ENCODE measurements around the gene RASAL2.
"Not testable (repeated sequence)": the region's sequence is repeated elsewhere in the genome, so short reads cannot be mapped to it uniquely, and the experiment has no call there.

The RASAL2 gene

DNA sequence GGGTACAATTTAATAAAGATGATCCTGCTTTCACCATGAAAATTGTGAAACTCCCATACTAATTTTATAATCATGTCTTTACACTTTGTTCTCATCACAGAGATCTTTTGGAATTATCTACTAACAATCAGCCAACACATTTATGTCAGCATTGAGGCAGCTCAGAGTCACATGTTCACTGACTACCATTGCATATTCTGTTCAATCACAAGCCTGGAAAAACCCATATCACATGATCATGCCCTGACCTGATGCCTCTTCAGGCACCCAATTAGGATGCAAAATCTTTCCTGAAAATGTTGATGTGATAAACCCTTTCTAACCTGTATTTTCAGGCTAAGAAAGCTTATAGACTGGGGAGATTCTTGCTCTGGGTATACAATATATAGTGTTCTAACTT, 21.6 kb upstream of the RASAL2 start:
- no peak for DNase-seq

DNA sequence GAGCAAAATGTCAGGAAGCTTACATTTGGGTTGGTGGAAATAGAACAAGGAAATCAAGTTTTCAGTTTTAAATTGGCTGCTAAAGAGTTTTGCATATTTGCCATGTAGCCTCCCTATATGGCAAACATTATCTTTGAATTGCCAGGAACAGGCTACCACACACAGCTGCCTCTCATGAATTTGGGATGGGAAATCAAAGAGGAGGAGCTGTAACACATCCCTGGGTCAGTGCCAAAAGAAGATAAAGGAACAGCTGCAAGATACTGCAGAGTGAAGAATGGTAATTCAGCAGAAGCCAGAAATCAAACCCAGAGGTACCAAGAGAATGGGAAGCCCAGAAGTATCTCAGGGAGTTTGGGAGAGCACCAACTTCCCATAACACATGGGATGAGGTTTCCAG, 18.6 kb upstream of the RASAL2 start:
- no peak for DNase-seq

DNA sequence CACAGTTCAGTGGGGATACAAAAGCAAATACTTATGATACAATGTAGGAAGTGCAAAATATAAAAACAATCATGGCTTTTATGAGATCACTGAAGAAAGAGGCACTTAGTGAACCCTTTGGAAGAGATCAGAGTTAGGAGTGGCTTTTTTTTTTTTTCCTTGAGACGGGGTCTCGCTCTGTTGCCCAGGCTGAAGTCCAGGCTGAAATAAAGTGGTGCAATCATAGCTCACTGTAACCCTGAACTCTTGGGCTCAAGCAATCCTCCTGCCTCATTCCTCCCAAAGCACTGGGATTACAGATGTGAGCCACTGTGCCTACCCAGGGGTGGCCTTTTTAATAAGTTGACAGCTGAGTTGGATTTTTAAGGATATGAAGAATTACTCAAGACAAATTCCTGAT, 17.3 kb upstream of the RASAL2 start:
- DNase-seq: no peak

DNA sequence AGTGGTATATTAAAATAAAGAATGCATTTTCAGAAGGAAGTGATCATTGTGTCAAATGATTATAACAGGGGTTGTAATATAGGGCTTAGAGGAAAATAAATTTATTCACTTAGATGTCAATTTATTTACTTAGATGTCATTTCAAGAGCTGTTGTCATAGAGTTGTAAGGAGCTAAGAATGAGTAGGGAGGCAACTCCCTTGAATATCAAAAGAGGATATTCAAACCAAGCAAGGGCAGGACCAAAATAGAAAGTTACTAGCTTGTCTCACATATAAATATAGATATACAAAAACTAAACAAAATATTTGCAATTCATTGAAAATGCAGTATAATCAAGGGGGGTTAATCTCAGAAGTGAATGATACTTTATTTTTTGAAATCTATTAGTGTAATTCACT, 16.0 kb upstream of the RASAL2 start:
- no peak for DNase-seq

DNA sequence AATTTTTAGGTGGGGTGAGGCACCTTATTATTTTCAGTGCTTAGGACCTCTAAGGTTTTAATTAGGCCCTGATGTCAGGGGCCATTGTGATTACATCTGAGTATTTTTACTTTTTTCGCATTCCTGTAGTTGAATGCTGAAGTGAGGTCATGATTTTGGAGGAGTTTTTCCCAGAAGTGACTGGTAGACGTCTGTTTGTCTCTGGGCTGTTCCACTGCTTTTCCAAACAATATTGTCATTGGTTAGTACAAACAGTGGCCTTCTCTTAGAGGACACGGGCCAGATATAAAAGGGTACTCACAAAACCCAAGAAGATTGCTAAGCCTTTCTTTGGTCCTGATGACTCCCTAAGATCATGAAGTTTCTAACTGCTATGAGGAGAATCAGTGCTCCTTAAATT, 7.6 kb upstream of the RASAL2 start:
- no peak for DNase-seq

DNA sequence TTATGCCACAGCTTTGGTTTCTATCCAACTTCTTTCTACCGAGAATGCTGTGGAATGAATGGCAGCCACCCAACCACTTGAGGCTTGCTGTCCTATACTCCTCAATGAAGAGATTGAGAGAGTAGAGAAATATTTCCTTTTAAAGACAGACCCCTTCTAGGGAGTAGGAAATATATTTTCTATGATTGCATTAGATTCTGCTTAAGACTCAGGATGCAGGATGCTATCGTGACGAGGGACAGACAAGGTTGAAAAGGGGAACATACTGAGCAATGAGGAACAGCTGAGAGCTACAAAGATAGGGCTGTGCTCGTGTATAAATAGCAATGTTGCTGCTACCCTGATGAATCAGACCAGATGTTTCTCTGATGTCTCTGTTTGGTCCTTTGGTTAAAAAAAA, 7.1 kb upstream of the RASAL2 start:
- DNase-seq: no peak

DNA sequence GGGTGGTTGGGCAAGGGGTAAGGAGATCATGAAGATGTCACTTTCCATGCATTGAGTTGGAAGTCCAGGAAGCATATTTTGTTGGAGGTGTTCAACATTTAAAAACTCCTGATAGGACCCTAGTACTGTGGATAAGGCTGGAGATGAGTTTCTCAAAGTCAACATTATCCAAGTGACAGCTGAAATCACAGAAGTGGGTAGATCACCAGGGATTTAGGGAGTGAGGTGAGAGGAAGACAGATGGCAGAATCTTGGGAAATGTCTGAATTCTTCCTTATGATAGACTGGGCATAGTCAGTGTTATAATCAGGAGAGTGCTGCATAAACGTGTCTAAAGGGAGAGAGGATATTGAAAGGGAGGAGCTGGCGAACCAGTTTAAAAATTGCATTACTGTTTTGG, 5.3 kb upstream of the RASAL2 start:
- DNase-seq: no peak

DNA sequence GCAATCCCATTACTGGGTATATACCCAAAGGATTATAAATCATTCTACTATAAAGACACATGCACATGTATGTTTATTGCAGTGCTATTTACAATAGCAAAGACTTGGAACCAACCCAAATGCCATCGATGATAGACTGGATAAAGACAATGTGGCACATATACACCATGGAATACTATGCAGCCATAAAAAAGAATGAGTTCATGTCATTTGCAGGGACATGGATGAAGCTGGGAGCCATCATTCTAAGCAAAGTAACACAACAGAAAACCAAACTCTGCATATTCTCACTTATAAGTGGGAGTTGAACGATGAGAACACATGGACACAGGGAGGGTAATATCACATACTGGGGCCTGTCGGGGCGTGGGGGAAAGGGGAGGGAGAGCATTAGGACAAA, 2.5 kb upstream of the RASAL2 start:
- not testable (repeated sequence) for DNase-seq

DNA sequence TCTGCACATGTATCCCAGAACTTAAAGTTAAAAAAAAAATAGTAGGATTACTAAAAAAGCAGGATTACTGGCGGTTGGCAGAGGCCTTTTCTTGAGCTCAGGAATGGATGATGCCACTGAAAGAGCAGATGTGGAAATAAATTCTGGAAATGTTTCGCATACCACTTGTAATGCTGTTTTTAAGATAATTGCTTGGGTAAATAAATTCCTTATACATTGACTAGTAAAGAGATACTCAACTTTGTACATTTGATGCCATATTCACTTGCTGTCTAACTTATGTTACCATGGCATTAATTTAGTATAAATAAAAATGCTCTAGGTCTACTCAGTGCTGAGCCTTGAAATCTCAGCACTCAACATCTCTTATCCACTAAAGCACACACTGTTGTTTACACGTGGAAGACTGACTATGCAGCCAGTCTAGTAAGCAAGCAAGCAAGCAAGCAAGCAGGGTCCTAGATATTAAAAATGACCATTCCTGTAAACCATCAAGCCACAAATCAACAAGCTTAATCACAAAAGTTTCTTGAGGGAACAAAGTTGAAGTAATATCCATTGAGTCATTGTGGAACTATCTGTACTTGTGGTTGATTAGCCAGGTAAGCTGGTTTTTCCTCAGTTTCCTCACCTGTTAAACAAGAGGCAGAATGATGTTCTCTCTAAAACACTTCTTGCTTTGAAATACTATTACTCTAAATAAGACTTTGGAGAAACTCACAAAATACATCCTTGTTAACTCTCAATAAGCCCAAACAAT, 1.7 kb upstream of the RASAL2 start:
- no peak for DNase-seq

DNA sequence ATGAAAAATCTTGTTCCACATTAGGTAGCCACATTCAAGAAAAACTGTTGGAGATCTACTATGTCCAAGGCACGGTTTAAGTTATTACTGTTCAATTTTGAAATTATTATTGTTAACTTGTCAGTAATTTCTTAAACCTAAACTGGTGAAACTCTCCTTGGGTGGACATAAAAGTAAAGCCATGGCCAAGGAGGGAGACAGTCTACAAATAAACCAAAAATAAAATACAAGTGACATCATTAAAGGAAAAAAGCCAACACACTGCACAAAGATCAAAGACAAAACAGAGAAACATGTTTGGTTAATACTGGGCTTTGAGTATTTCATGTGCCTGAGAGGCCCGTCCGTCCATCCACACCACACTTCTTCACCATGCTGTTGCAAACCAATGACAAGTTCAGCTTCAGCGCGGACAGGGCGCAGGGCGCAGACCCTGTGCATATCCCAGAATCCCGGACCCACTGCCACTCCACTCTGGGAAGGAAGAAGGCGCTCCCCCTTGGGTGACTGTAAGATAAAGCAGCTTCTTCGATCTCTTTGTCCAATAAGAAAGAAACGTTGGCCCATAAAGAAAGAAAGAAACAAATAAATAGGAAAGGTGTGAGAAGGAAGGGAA, 918 bp upstream of the RASAL2 start:
- no peak for DNase-seq

DNA sequence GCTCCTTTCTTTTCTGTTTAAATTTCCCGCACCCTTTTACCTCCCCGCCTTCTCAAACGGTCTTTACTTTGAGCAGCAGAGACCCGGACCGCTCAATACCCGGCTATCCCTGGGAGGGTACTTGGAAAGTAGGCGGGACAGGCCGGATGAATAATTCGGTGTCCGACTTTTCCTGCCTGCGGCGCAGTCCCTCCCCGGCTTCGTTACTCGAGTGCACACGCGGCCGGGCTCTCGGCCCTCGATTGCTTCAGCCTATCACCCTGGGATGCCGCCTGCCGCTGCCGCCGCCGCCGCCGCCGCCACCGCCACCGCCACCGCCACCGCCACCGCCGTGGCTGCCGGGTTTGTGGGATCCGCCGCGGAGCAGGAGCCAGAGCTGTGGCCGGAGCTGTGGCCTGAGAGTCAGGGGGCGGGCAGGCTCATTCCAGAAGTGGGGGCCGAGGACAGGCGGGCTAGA, 382 bp upstream of the RASAL2 start:
- peak; percentile 95 for DNase-seq

DNA sequence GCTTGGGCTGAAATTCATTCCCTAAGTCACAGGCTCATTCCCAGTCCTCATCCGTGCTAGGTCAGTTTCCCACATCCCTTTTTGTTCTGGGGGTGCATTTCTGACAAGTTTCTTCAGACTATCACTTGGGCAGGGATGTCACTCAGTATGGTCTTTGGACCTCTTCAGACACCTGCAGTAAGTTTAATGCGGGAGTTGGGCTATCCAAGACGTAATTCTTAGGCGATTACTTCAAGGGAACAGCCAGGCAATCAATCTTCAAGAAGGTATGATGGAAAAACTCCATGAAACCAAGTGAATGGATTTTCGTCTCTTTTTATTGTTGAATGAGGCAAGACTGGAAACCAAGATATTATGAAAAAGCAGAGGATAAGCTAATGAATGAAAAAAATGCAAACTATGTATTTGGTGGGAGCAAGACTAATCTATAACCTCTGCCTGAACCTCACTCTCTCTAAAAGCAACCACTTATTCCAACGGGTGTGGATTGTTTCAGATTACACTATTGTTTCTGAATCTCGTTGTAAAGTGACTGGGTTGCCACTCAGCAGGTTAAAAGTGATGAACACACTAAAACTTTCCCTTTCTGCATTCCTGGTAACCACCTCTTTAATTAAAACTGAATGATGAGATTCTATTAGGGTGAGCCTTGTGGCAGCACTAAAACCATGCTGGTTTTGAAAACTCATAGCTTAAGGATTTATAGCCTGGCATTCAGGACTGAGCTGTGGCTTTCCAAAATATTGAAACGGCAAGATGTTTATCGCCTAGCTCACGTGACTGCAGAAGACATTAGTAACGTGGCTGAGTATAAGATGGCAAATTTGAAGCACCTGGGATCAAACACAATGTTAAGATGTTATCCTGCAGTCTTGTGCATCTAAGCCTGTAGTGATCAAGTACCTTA, 1.1 kb downstream of the RASAL2 start:
- DNase-seq: no peak

DNA sequence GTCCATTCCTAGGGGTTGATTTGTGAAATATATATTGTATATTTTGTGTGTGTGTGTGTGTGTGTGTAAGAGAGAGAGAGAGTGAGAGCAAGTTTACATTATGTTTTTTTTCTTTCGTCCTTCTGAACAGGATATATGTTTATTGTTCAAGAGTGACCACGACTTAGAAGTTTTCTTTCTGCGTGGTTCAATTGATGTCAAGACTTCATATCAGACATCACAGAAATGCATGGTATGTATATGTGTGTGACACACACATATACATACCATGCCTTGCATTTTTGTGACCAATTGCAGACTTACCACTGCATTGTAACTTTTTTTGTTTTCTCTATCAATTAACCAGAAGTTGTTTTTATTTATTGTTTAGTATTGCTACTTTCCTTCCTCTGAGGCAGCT, 2.5 kb downstream of the RASAL2 start:
- DNase-seq: no peak

DNA sequence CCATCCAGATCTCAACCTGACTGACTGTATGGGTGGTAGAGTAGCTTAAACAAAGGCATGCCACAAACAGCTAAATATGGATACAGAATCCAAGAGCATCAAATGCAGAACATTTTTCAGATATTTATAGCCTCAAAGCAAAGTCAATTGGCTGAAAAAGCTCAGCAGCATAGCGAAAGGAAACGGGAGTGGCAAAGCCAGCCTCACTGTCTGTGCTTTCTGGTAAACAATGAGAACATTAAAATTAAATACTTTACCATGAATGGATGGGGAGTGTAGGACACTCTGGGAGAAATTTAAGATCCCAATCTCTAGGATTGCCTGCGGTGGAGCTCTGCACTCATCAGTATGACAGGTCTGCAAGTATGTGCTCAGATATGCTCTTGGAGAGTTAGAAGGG, 4.4 kb downstream of the RASAL2 start:
- no peak for DNase-seq

DNA sequence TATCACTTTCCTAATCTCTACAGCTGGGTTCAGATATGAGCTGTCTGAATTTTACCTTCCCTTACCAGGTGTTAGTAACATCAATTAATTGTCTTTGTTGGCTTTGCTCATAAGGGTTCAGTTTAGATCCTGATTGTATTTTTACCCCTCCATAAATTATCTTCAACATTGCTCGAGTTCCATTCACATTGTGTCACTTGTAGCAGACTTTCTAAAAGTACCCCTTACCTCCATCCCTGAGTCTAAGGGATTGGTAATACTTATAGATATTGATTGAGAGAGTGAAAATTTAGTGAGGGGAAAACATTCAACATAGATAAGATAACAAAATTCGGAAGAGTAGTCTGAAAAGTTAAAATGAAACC, 7.3 kb downstream of the RASAL2 start:
- no peak for DNase-seq

DNA sequence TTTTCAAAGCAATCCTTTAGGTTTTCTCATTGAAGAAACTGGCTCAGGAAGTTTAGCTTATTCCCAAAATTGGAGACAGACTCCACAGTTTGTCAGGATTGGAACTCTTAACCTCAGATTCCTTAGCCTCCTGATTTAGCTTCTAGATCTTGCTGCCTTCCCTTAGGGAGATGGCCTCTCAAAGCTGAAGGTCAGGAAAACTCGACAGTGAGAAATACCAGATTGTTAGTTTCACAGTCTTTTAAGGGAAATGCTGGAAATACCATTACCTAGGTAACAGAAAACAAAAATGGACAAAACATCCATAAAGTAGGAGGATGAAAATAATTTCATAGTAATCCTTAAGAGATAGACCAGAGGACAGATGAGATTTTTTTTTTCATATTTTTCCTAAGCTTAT, 7.8 kb downstream of the RASAL2 start:
- DNase-seq: no peak

DNA sequence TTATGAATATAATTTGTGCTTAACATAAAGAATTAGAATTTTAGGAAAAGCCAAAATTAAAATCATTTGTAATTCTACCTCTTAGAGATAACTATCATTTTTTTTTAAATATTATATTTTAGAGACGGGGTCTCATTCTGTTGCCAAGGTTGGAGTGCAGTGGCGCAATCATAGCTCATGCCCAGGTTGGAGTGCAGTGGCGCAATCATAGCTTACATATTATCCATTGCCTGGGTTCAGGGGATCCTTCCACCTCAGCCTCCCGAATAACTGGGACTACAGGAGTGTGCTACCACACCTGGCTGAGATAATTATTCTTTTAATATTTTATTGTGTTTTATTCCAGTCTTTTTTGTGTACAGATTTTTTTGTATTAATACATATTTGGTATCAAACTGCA, 8.3 kb downstream of the RASAL2 start:
- no peak for DNase-seq

DNA sequence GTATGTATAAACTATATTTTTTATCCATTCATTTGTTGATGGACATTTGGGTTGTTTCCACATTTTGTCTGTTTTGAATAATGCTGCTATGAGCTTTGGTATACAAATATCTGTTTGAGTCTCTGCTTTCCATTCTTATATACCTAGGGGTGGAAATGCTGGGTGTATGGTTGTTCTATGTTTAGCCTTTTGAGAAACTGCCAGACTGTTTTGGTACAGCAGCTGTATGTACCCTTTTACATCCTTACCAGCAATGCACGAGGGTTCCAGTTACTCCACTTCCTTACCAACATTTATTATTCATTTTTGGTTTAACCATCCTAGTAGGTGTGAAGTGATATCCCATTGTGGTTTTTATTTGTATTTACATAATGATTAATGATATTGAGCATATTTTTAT, 13.9 kb downstream of the RASAL2 start:
- no peak for DNase-seq

DNA sequence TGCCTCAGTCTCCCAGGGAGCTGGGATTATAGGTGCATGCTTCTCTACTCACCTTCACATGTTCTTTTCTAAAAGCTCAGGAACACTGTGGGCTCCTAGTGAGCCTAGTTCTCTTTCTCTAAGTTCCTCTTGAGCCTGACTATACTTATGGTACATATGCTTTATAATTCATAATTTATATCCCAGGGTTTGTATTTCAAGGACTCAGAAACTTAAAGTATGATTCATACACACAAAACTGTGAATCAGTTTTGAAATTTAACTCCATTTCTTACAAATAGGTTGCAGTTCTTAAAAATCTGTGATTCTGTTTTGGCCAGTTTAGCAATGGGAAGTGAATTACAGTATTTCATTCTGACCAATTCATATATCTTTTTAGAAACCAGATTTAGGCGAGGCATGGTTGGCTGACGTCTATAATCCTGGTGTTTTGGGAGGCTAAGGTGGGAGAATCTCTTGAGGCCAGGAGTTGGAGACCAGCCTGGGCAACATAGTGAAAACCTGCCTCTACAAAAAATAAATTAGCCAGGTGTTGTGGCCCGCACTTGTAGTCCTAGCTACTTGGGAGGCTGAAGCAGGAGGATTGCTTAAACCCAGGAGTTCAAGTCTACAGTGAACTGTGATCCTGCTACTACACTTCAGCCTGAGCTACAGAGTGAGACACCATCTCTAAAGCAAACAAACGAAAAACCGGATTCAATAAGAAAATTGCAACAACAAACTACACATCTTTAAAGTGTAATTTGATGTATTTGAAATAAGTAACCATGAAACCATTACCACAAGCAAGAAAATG, 15.6 kb downstream of the RASAL2 start:
- no peak for DNase-seq

DNA sequence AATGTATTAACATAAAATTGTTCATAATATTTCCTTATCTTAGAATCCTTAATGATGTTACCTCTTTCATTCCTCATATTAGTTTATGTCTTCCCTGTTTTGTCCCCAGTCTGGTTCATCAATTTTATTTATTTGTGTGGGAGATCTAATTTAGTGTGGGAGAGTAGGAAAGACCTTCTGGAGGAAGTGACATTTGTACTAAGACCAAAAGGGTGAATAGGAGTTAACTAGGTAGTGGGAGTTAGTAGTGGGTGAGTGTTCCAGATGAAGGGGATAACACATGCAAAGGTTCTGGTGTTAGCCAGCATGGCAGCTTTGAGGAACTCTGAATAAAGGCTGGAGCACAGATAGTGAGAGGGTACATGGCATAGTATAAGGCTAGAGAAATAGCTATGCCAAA, 21.4 kb downstream of the RASAL2 start:
- DNase-seq: no peak

DNA sequence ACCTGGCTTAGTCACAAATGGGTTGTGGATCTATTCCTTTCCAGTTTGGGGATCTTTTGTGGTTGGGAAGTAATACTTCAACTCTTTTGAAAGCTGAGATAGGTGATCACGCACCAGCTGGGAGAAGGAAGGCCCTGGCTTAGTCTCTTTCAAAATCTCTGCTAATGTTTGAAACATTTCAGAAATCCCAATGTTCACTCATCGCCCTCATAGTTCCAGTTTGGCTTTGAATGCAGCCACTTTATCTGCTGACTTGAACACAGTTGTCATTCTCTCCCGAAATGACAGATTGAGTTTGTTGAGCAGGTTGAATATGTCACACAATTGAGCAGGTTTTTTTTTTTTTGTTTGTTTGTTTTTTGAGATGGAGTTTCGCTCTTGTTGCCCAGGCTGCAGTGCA, 24.6 kb downstream of the RASAL2 start:
- DNase-seq: no peak

DNA sequence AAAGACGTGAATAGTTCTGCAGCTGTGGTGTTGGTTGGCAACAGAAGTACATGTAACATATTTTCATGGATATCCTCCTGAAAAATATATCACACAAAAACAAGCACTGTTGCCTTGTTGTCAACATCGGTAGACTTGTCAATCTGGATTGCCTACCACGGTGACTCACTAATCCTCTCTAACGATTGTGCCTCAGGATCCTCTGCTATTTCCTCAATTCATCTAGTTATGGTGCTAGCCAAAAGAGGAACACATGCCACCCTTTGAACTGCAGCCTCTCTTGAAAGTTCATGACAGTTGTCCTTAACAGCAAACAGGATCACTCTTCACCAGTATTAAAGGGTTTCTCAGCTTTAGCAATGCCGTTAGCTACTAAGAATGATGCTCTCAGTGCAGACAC, 25.7 kb downstream of the RASAL2 start:
- no peak for DNase-seq

DNA sequence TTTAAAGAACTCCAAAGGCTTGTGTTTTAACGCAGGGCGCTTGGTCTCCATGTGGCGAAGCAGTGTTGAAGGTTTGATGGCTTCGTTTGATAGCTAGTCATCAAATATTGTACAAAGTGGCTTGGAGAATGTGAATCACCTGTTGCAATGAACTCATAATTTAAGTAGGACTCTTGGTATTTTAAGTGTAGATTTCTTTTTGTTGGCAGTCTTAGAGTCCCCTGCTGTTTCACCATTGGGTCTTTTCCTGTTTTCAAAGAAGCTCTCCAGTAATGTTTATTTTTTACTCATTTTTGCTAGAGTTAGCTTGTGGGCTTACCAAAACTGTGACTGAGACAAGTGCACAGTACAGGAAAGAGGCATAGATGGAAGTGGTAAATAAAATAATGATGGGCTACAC, 26.2 kb downstream of the RASAL2 start:
- no peak for DNase-seq

Data from NCI-H187 treated with DMSO at 0.1 percent for 48 hours (cell line).